Endothelial cell of umbilical vein (primary cell): ENCODE measurements around the gene EIF2AK2.

ENCODE experiments used
- CTCF ChIP-seq, 2 donors: IDR thresholded peaks; 1 replicate in 1 of 2; 2 replicates in 1 of 2; pipeline ENCODE4 v1.5.1; 2011; ENCODE audit warnings: low read length in 2 of 2, mild to moderate bottlenecking in 2 of 2, moderate library complexity in 2 of 2, control low read depth in 1 of 2, inconsistent platforms in 1 of 2, low read depth in 1 of 2; ENCODE audit not compliant: insufficient read depth in 1 of 2; ENCODE audit errors: extremely low read depth in 1 of 2
- EZH2 ChIP-seq: IDR thresholded peaks from 2 replicates; pipeline ENCODE4 v1.6.1; 2012; ENCODE audit warnings: borderline replicate concordance, low read depth, mild to moderate bottlenecking, moderate library complexity, low read length, inconsistent platforms; ENCODE audit not compliant: severe bottlenecking
- MAX ChIP-seq: IDR thresholded peaks from 2 replicates; pipeline ENCODE4 v1.6.1; 2011; ENCODE audit not compliant: insufficient read depth, insufficient read length
- POLR2A ChIP-seq: IDR thresholded peaks from 2 replicates; pipeline ENCODE4 v1.6.1; 2012; ENCODE audit warnings: low read depth, mild to moderate bottlenecking, control low read depth, low read length
- POLR2AphosphoS5 ChIP-seq: IDR thresholded peaks from 2 replicates; pipeline ENCODE4 v1.6.1; 2012; ENCODE audit warnings: low read depth, mild to moderate bottlenecking, control low read depth, low read length, moderate library complexity; ENCODE audit not compliant: insufficient read depth

- TF ChIP-seq CTCF (IDR thresholded peaks at IDR 0.05; ENCODE audit: extremely low read depth in 1 of 2, insufficient read depth in 1 of 2, low read depth in 1 of 2, low read length in 2 of 2), result no peak
- no peak for TF ChIP-seq POLR2A
- no peak for TF ChIP-seq EZH2
- TF ChIP-seq MAX, result no peak
- TF ChIP-seq POLR2AphosphoS5, result no peak
These were observed 95.0 kb downstream of the EIF2AK2 start for GRCh38 chr2:37061776-37062175.
